ENCODE measurements around the gene ITPRIP.

The ITPRIP gene

DNA sequence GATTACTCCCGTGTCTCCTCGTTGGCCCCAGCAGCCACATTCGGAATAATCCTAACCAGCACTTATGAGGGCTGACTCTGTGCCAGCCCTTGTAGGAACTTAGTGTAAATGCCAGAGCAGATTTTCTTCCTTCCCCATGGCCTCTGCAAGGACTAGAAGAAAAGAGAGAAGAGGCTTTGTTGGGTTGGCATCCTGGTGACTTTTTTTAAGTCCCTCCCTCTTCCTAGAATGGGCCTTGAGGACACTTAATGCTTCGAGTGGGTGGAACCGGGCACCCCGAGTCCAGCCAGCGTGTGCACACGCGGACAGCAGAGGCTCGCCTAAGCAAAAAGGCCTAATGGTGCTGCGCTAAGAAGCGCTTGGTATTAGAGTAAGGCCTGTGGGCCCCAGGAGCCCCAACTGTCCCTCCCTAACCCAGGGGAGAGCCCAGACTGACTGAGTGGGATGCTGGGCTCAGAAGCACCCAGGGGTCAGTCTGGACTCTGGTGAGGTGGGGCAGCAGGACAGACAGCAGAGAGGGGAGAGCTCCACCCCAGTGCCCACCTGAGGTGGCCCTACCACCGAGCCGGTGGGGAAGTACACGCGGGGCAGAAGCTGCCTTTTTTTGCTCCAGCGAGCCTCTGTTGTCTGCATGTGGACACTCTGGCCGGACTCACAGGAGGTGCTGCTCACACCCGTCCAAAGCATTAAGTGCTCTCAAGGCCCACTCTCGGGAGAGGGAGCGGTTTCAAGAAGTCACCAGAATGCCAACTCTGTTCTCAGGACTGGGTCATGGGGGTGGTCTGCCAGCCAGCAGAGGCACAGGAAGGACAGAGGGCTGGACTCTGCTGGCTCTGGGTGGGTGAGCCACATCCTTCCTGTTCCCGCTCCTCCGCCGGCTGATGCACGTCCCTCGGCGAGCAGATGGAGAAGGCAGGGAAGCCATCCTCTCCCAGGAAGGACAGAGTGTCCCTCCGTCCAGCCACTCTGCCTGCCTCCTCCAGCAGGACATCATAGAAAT lies 12.5 kb downstream of the ITPRIP start:
- no peak for DNase-seq

DNA sequence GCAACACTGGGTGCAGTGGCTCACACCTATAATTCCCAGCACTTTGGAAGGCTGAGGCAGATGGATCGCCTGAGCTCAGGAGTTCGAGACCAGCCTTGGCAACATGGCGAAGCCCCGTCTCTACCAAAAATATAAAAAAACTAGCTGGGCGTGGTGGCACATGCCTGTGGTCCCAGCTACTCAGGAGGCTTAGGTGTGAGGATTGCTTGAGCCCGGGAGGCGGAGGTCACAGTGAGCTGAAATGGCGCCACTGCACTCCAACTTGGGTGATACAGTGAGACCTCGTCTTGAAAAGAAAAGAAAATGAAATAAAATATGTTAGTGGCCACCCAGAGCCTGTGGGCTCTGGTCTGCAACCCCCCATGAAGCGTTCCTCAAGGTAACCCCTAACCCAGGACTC lies 13.3 kb downstream of the ITPRIP start:
- DNase-seq, result no peak

DNA sequence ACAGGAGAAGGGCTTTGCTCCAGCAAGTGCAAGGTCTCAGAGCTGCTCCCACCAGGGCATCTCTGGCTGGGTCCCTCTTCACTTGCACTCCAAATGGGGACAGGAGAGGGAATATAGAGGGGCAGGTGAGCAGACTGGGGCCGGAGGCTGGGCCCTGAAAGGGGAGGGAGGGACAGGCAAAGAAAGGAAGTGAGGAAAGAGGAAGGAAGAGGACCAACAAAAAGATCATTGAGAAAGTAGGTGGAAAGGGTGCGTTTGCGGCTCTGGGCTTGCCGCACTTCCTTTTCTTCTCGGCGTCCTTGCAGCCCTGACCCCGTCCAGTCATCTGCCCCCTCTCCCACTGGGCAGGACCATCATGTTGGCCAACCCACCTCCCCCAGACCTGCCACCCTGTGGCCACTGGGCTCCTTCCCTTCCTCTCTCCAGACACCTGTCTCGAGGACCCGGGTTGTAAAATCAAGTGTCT lies 14.0 kb downstream of the ITPRIP start:
- no peak for DNase-seq

DNA sequence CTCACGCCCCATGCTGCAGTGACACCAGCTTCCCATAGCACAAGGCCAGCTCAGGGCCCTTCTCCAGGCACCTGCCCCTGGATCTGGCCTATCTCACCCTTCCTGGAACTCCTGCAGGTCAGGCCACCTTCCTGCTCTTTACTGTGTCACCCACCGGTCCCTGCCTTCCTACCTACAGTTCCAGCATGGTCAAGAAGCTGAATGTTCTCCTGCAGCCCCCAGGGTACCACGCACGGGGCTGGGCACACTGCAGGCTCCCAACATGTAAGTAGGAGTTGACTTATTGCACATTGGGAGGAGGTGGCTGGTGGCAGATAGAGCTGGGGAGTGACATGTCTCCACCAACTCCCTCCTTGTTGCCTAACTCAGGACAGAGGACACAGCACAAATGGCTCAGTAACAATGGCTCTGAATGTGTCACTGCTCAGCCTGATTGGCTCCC lies 14.5 kb downstream of the ITPRIP start:
- no peak for DNase-seq

DNA sequence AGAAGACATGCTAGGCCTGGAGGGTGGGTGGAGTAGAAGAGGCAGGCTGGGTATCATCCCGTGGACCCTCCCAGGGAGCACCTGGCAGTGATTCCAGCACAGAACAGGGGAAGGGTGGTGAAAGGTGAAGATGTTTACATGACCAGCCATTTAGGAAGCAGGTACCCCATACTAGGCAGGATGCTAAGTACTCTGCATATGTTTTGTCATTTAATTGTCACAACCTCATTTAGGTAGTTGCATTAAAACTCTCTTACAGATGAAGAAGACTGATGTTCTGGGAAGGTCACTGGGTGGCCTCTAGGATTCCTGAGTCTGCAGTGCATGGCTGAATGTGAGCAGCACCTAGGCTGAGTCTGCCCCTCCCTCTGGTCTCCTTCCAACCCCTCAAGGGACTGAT lies 15.2 kb downstream of the ITPRIP start:
- no peak for DNase-seq

DNA sequence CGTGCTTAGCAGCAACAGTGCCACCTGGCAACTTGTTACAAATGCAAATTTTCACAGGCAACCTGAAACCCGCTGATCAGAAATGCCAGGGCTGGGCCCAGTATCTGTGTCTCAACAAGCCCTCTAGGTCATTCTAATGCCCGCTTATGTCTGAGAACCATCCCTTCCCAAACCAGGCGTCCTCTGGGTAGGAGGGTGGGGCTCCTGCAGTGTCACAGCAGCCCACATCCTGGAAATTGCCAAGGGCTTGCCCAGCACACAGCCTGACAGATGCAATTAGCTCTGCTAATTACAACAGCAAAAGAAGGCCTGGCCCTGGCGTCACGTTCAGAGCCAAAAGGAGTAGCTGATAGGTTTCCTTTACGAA lies 15.9 kb downstream of the ITPRIP start:
- peak in 1 of 2 experiments; percentile 44 for DNase-seq

DNA sequence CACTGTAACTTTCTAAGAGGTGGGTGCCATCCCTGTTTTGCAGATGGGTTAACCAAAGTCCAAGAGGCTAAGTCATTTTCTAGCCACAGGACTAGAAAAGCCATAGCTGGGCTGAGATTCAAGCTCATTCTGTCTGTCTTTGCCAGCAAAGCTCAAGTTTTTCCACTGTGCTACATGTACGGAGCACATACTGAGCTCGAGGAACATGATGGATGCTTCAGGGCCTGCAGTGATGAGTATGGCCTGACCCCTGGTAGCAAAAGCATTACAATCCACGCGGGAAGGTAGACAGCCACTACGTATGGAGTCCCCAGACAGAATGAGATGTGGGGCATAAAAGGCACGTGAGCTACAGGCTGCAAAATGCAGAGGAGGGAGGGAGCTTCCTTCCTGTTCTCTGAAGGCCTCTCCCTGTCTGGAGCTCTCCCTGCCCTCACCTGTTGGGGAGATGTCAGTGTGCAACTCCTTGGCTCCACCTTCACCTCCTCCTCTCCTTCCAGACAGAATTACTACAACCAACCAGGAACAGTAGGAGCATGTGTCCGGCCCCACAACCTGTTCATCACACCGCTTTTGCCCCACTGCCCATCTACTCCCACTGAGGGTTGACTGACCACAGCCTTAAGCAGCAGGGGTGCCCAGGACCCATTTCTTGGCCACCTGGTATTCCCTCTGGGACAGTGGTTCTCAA lies 16.4 kb downstream of the ITPRIP start:
- DNase-seq, result no peak

DNA sequence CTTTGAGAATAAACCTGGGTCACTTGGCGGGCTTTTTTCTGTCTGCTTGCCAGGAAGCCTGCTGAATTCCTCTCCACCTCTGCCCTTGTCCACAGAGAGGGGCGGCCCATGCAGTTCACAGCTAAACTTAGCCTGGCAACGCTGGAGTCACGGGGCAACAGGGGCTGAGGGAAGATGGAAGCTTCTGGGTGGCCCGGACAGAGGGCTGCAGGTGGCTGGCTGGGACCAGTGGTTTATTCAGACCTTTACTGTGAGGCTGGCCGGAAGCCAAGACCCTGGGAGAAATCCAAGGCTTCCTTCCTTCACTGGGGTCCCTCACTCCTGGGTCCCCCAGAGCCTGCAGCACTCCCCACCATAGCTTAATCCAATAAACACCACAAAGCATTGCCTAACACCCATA lies 17.0 kb downstream of the ITPRIP start:
- DNase-seq, result no peak

DNA sequence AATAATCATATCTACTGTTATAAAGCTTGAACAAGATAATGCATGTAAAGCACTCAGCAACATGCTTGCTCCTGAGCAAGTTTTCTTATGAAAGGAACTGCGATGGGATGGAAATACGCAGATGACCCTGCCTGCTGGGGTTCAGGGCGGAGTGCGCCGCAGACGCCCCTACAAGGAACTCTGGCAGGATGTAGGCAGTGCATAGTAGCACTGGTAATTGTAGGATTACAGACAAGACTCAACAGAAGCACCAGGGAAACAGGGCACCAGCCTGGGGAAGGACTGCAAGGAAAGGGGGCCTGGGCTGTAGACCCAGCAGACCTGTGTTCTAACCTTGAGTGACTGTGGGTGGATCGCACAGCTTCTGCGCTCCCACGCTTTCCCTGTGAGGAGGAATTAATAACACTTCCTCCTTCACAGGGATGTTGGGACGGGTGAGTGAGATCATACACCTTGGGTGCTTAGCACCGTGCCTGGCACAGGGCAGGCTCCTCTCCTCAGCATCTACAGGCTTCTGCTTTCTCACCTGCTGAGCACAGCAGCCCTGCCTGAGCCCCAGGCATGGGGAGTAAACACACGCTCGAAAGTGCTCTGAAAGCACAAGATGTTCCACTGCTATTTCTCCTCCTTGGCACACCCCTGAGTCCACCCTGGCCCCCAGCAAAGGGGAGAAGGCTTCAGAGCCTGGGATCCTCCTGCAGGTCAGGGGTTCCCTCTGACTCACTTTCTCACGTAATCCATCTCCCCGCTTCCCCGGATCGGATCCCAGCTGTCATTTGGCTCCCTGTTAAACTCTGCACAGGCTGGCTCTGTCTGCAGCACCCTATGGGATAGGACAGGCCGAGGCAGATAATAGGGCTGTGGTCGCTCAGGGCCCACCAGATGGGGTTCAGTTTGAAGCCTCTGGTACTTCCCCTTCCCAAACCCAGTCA lies 19.2 kb downstream of the ITPRIP start:
- DNase-seq, result no peak

DNA sequence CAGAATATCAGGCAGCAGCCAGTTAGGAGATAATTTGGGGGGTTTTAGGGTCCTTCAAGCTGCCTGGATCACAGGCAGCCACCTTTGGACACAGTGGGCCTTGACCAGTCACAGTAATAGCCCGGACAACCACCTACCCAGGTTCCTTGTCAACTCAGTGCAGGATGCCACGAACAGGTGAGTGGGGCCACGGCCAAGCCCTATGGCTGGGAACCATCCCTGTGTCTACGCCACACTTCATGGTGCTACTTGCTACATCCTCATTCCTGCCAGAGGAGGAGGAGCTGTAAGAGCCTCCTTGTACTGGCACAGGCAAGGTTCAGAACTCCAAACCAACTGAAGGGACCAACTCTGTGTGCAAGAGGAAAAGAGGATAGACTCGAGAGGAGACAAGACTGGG lies 19.9 kb downstream of the ITPRIP start:
- no peak for DNase-seq

DNA sequence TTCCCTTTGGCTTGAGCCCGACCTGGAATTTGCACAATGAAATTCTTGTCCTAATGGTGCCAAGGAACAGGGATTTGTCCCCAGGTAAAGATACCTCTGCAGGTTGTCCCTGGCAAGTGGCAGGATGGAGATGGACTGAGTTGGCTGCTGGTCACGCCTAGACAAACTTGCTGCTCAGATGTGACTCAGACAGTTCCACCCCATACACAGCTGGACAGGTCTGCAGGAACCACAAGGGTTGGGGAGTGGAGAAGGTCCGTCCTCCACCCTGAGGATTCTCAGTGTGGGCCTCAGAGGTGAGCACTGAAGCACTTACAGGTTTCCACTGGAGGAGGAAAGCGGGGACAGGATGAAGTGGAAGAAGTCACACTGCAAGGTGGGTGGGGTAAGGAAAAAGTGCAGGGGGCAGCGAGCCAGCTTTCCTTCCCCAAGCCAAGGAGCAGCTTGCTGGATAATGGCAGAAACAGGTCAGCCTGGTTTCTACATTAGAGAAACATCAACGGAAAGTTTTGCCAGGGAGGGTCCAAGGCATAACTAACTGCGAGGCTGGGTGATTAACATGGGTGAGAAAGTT lies 20.5 kb downstream of the ITPRIP start:
- no peak for DNase-seq

DNA sequence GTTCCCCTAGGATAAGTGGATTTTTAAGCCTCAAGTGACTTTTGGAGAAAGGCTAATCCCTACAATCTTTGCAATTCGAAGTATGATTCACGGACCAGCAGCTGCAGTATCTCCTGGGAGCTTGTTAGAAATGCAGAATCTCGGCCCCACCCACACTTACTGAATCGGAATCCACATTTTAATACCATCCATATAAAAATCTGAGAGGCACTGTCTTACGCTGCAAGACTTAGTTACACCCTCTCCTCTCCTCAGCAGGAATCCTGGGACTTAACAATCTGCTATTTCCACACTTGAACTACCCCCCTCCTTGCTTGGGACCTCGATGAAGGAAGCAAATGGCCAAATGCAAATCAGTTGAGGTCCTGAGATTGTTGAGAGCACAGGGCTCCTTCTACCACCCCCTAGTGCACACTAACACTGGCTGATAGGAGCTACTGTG lies 21.0 kb downstream of the ITPRIP start:
- DNase-seq, result no peak

DNA sequence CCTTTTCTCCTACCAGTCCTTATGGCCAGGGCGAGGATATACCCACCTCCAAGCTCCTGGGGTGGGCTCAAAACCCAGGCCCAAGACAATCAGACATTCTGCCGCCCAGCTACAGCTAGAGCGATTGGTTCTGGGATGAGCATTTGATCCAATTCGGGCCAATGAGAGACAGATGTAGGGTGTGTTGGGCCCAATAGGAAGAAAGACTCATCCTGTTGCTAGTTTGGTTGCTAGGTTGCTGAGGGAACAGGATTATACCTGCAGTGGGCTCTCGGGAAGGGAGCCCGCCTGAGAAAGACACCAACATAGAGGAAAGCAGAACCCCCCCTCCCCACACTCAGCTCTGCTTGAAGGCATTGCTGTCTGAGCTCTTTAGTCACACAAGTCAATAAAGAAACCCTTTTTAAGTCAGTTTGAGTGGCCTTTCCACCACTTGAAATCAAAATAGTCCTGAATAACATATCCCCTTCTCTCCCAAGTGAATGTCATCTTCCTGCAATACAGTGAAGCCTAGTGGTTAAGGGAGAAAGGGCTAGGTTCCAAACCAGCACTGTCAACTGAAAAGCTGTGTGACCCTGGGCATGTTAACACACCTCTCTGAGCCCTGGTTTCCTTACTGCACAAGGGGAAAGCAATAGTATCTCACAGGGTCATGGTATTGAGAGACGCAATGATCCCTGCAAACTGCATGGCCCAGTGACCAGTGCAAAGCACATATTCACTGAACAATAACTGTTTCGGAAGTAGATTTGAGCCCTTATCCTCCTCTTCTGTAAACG lies 21.8 kb downstream of the ITPRIP start:
- no peak for DNase-seq

DNA sequence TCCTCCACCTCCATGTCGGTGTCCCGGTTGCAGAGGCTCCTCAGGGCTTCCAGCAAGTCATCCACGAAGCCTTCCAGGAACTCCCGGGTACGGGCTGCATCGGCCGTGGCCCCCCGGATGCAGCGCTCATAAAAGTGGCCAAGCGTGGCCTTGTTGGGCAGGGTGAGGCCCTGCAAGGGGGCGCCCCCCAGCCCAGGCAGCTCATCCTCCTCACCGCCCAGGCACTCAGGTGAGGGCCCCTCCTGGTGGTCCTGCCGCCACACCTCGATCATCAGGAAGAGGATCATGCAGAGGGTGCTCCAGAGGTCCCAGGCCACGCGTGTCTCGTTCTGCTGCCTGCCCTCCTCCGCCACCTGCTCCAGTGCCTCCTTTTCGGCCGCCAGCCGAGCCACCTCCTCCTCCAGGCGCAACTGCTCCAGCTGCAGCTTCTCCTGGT lies 22.8 kb downstream of the ITPRIP start:
- DNase-seq, result no peak

DNA sequence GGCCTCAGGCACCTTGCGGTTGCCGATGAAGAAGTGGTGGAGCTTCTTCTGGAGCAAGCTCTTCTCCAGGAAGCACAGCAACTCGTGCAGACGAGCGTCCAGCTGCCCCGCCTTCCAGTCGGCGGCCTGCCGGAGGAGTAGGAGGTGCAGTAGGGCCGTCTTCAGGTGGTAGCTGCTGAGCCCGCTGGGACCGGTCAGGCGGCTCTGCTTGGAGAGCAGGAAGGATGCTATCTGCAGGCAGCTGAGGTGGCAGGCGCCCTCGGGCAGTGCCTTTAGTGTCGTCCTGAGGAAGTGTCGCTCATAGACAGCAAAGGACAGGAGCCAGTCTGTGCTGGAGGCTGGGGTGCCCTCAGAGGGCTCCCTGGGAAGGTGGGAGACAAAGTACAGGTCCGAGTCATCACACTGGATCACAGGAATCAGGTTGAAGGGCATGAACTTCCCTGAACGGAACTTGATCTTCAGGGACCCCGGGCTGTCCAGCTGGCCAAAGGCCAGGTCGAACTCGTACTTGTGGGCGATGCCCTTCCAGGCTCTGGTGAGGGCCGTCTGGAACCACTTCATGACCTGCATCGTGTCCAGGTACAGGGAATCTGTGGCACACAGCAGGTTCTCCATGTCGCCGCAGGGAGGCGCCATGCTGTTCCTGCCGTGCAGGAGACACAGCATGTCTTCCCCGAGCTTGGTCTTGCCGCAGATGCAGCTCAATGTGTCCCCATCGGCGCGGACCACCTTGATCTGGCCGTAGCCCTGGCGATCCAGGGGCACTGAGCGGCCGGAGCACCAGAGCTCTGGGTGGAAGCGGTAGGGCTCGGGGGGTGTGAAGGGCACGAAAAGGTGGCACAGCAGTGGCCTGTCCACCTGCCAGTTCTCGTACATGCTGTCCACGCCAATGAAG lies 23.4 kb downstream of the ITPRIP start:
- no peak for DNase-seq

DNA sequence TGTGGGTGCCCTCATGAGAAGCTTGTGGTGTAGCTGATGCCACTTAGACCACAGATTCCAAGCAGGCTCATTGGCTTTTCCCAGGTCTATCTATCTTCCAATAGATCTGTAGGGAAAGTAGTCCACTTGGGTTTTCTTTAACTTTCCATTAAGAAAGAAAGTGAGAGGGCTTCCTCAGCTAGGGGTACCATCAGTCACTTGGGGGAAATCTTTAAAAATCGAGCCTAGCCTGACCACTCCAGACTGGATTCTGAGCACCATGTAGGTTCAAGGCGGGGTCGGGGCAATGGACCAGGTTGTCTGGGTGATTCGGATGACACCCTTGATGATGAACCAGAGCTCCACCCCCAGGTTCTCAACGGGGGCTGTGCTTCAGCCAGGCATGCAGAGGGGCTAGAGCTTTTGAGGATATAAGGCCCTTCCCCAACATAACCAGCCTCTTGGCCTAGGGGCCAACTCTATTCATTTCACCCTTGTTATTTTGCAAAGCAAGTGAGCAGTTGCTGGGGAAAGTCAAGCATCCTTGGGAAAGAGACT lies 27.0 kb downstream of the ITPRIP start:
- no peak for DNase-seq

DNA sequence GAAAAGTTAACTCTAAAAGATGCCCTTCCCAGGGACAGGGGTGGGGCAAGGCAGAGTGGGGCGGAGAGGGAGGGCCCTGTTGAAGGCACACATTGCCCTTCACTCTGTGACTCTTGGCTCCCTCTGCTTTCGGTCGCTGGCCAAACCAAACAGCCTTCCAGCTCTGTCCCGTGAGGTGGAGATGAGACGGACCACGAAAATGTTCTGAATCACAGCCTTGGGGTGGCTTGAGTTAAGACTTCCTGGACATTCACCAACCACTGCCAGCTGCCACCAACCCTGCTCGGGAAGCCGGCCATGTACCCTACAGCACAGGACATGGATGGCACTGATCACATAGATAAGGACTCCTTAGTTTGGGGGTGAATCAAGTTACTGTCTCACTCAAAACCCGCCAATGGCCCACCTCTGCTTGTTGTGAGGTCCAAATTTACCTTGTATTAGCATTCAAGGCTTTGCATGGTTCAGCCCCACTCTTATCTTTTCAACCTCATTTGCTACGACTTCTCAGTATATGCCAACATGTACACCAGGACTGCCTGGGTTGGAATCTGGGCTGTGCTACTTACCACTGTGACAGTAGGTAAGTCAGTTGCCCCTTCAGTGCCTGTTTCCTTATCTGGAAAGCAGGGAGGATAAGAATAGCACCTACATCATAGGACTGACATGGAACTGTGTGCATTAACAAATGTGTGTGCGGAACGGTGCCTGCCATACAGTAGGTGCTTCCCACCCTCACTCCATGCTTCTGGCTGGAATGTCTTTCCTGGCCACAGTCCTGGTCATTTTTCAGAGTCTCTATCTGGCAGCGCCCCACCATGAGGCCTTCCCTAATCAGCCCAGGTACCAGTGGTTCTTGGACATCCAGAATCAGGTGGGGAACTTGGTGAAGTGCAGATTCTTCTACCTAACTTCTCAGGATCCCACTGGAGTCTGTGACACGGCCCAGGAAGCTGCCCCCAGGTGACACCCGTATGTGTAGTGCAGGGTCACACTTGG lies 28.0 kb downstream of the ITPRIP start:
- no peak for DNase-seq

DNA sequence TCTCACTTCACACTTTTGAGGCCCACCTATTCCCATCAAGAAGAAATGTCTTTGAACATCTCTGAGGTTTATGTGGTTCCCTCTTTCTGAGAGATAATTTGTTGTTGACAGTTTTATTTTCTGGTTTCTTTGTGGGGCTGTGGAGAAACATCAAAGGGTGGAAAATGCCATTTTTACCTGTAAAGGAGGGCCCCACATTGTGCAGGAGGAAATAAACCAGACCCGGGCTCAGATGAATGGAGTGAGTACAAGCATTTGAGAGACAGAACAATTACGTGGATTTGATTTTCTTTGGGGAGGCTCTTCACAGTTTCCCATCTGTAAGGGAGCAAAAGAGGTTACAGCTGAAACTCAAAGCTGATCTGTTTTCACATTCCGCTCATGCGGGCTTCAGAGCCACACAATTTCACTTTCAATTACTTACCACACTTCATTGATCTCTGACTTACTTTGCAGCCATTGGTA lies 29.8 kb downstream of the ITPRIP start:
- no peak for DNase-seq
